Tibial nerve (tissue), 4 donors: Measurements from ENCODE around the gene NFKB1. TPM values are rescaled to one million over a fixed set of nuclear protein-coding genes. Genes with fewer than 3 reads are reported as not detected.

Experiments
- DNase-seq, 2 donors: peaks; one replicate each; pipeline ENCODE4 v3.0.0-alpha.2; 2019; ENCODE audit warnings: low spot score in 2 of 2
- H3K27ac ChIP-seq, 4 donors: fragments of 200-600 bp; sonication (generic) in 3 of 4; one replicate each; pipeline ENCODE4 v1.5.1; 2017 to 2019; ENCODE audit warnings: mild to moderate bottlenecking in 1 of 4
- H3K27me3 ChIP-seq, 2 donors: fragments of 200-600 bp; sonication (generic) in 1 of 2; one replicate each; pipeline versions ENCODE4 v1.5.1 to v1.6.0; 2017 to 2019
- H3K36me3 ChIP-seq, 3 donors: fragments of 200-600 bp; sonication (generic); one replicate each; pipeline ENCODE4 v1.5.1; 2018 to 2019
- H3K4me1 ChIP-seq, 4 donors: fragments of 200-600 bp; sonication (generic) in 3 of 4; one replicate each; pipeline ENCODE4 v1.5.1; 2017 to 2019
- H3K4me3 ChIP-seq, 4 donors: fragments of 200-600 bp; sonication (generic) in 3 of 4; one replicate each; pipeline ENCODE4 v1.5.1; 2017 to 2019; ENCODE audit warnings: mild to moderate bottlenecking in 1 of 4, moderate library complexity in 1 of 4
- H3K9me3 ChIP-seq, 4 donors: fragments of 200-600 bp; sonication (generic) in 3 of 4; one replicate each; pipeline ENCODE4 v1.5.1; 2017 to 2019
- EP300 ChIP-seq, 2 donors: sonication (generic); formaldehyde crosslinking; IDR thresholded peaks; one replicate each; pipeline ENCODE4 v1.6.1; 2017; ENCODE audit warnings: antibody characterized with exemption in 2 of 2, mild to moderate bottlenecking in 1 of 2
- POLR2A ChIP-seq, 2 donors: fragments of 450-650 bp; IDR thresholded peaks; one replicate each; pipeline ENCODE4 v1.6.1; 2017; ENCODE audit warnings: antibody characterized with exemption in 2 of 2, mild to moderate bottlenecking in 2 of 2, moderate library complexity in 2 of 2
- WGBS, 2 donors: methylation state at CpG; one replicate each; pipeline ENCODE4 v1.1.5; 2018; 5-methylcytosine and 5-hydroxymethylcytosine counted together
- total RNA-seq, 4 donors: library from RNA; depleted of rRNA; stranded (reverse); fragments of >200 nt; gene quantifications; one replicate each; pipeline ENCODE4 v1.1.0, GENCODE V29; 2016
- TF ChIP-seq, protein P1 (sequence below), 5 experiments: fragments of 200-600 bp in 3 of 5; fragments of 450-650 bp in 2 of 5; sonication (generic) in 3 of 5; IDR thresholded peaks; one replicate each; pipeline ENCODE4 v1.5.1; 2016 to 2019; ENCODE audit warnings: antibody characterized with exemption in 5 of 5, mild to moderate bottlenecking in 3 of 5, moderate library complexity in 2 of 5

Gene NFKB1
- total RNA-seq, 4 donors from 2014 or later = 21.6 to 44.8 (median 28.3) TPM

DNA sequence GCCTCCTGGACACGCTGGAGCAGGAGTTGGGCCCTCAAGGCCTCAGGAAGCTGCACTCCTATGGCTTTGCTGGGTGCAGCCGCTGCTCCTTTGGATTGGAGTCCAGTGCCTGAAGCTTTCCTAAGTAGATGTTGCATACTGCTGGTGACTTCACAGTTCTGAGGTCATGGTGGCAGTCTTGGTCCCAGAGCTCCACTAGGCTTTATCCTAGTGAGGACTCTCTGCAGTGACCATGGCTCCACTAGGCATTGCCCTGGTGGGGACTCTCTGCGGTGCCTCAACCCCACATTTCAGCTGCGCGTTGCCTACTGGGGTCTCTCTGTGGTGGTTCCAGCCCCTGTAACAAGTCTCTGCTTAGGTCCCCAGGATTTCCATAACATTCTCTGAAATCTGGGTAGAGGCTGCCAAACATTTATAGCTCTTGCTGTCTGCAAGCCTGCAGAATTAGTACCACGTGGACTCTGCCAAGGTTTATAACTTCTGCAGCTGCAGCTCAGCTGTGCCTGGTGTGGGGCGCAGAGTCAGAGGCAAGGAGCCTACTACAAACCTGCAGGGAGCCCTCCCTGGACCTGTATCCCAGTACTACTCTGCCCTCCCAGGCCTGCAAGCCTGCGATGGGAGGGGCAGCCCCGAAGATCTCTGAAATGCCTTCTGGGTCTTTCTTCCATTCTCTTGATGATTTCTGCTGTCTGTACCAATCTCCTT is 46.0 kb upstream of the NFKB1 start:
- Histone ChIP-seq H3K27me3 (no peaks in the 10 kb centered on the region), H3K27ac (no peak overlapping the region), H3K9me3 (peaks cover 0 to 8% (median 0%) of the 10 kb centered on the region in 4 donors), H3K36me3 (no peaks in the 10 kb centered on the region), H3K4me3 (no peak overlapping the region), H3K4me1 (no peaks in the 10 kb centered on the region)
- WGBS, 2 donors = 77 to 81% methylated on average over 9 of the region's 9 CpGs
- TF ChIP-seq, protein P1, sequence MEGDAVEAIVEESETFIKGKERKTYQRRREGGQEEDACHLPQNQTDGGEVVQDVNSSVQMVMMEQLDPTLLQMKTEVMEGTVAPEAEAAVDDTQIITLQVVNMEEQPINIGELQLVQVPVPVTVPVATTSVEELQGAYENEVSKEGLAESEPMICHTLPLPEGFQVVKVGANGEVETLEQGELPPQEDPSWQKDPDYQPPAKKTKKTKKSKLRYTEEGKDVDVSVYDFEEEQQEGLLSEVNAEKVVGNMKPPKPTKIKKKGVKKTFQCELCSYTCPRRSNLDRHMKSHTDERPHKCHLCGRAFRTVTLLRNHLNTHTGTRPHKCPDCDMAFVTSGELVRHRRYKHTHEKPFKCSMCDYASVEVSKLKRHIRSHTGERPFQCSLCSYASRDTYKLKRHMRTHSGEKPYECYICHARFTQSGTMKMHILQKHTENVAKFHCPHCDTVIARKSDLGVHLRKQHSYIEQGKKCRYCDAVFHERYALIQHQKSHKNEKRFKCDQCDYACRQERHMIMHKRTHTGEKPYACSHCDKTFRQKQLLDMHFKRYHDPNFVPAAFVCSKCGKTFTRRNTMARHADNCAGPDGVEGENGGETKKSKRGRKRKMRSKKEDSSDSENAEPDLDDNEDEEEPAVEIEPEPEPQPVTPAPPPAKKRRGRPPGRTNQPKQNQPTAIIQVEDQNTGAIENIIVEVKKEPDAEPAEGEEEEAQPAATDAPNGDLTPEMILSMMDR (IDR thresholded peaks at IDR 0.05) = no peak
- no peak for TF ChIP-seq EP300 (IDR thresholded peaks at IDR 0.05)
- TF ChIP-seq POLR2A (IDR thresholded peaks at IDR 0.05) = no peak
- no peak for DNase-seq

DNA sequence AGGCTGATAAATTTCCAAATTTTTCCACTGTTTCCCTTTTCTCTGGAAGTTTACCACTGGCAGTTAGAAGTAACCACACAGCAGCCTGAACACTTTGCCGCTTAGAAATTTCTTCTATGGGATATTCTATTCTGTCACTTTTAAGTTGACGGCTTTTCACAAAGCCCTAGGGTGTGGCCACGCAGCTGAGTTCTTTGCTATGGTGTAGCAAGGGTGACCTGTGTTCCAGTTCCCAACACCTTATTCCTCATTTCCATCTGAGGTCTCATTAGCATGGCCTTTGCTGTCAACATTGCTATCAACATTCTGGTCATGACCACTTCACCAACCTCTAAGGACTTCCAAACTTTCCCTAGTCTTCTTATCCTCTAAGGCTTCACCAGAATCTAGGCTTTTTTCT is 45.4 kb upstream of the NFKB1 start:
- Histone ChIP-seq H3K27ac (no peak overlapping the region), H3K36me3 (no peaks in the 10 kb centered on the region), H3K4me3 (no peak overlapping the region), H3K4me1 (no peaks in the 10 kb centered on the region), H3K27me3 (no peaks in the 10 kb centered on the region), H3K9me3 (peaks cover 0 to 15% (median 0%) of the 10 kb centered on the region in 4 donors)
- DNase-seq = no peak
- TF ChIP-seq, protein P1 (IDR thresholded peaks at IDR 0.05) = no peak
- TF ChIP-seq EP300 (IDR thresholded peaks at IDR 0.05) = no peak
- no peak for TF ChIP-seq POLR2A (IDR thresholded peaks at IDR 0.05)
- WGBS, 2 donors = 92 to 95% methylated on average over 3 of the region's 3 CpGs

DNA sequence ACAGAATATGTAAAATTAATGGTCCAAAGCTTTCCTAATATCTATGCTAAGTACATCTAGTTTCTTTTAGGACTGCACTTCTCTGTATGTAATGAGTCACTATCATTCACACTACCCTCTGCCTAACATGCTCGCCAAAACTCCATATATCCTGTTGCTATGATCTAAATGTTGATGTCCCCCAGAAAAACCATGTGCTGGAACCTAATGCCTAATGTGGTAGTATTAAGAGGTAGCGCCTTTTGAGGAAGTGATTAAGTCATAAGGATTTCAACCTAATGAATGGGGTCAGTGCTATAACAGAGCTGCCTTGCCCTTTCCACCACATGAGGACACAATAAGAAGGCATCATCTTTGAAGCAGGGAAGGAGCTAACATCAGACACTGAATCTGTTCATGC is 34.9 kb upstream of the NFKB1 start:
- Histone ChIP-seq H3K9me3 (peaks cover 0 to 3% (median 0%) of the 10 kb centered on the region in 4 donors), H3K4me1 (no peaks in the 10 kb centered on the region)
- WGBS, 2 donors = 83 to 87% methylated on average over 2 of the region's 2 CpGs

DNA sequence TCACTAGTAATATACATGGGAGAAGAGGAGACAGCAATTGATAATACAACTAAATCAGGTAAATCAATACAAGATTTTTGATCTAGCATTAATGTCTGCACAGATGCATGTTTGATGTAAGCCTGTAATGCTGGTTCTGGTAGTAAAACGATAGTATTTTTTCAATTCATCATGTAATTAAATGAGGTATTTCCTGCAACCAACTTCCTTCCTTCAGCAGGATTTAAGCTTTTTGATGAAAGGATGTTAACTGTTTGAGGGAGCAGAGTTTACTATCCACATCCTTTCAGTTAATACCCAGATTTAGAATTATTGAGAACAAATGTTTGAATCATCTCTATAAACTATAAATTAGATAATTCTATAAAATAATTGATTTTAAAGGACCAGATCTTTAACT is 31.4 kb upstream of the NFKB1 start:
- Histone ChIP-seq H3K36me3 (no peaks in the 10 kb centered on the region), H3K9me3 (peaks cover 0 to 4% (median 0%) of the 10 kb centered on the region in 4 donors), H3K4me3 (no peak overlapping the region), H3K4me1 (no peaks in the 10 kb centered on the region), H3K27ac (no peak overlapping the region), H3K27me3 (no peaks in the 10 kb centered on the region)
- TF ChIP-seq, protein P1 (IDR thresholded peaks at IDR 0.05) = no peak
- TF ChIP-seq EP300 (IDR thresholded peaks at IDR 0.05) = no peak
- no peak for DNase-seq
- WGBS, 2 donors = 6 to 8% methylated on average over 1 of the region's 1 CpG

More for the DNA sequence above, 34.9 kb upstream of the NFKB1 start:
- no peak for DNase-seq
- H3K36me3 ChIP-seq = no peaks in the 10 kb centered on the region
- no peaks in the 10 kb centered on the region for H3K27me3 ChIP-seq
- TF ChIP-seq POLR2A (IDR thresholded peaks at IDR 0.05) (no peak), EP300 (IDR thresholded peaks at IDR 0.05) (no peak)
- TF ChIP-seq, protein P1 (IDR thresholded peaks at IDR 0.05) = no peak
- H3K4me3 ChIP-seq = no peak overlapping the region
- H3K27ac ChIP-seq = no peak overlapping the region

DNA sequence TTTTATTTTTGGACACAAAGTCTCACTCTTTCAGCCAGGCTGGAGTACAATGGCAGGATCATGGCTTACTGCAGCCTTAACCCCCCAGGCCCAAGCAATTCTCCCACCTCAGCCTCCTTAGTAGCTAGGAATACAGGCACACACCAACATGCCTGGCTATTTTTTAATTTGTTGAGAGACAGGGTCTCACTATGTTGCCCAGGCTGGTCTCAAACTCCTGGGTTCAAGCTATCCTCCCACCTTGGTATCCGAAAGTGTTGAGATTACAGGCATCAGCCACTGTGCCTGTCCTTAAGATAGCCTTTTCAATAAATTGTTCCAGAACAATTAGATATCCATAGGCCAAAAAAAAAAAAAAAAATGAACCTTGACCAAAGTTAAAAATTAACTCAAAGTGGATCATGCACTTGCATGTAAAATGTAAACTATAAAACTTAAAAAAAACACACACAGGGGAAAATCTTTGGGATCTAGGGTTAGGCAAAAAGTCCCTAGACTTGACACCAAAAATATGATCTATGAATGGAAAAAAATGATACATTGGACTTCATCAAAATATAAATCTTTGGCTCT is 28.6 kb upstream of the NFKB1 start:
- H3K36me3 ChIP-seq = no peaks in the 10 kb centered on the region
- H3K4me1 ChIP-seq = no peaks in the 10 kb centered on the region
- no peak for DNase-seq
- no peak overlapping the region for H3K27ac ChIP-seq
- H3K27me3 ChIP-seq = no peaks in the 10 kb centered on the region
- TF ChIP-seq POLR2A (IDR thresholded peaks at IDR 0.05) (no peak), EP300 (IDR thresholded peaks at IDR 0.05) (no peak)
- TF ChIP-seq, protein P1 (IDR thresholded peaks at IDR 0.05) = no peak
- WGBS, 2 donors = 89 to 100% methylated on average over 1 of the region's 1 CpG
- no peak overlapping the region for H3K4me3 ChIP-seq
- H3K9me3 ChIP-seq = peaks cover 0 to 24% (median 0%) of the 10 kb centered on the region in 4 donors
